SK-N-SH treated with all-trans-retinoic acid at 6 μM for 48 hours (cell line): ENCODE results near the gene H2BK1.

ENCODE experiments used
- ATAC-seq: fragments of 200-7000 bp; cut with Tn5 transposase; 3 replicates; pipeline ENCODE4 v1.9.1; 2020; ENCODE audit warnings: mild to moderate bottlenecking, moderate library complexity
- ARNTL ChIP-seq: fragments of 450-650 bp; formaldehyde crosslinking; IDR thresholded peaks from 2 replicates; pipeline ENCODE4 v1.5.0; 2020; ENCODE audit warnings: low read depth, mild to moderate bottlenecking, moderate library complexity, borderline replicate concordance
- BACH2 ChIP-seq: fragments of 250-450 bp; sonication (Bioruptor Pico); IDR thresholded peaks from 2 replicates; pipeline ENCODE4 v1.9.0; 2021; ENCODE audit warnings: mild to moderate bottlenecking, borderline replicate concordance
- CSDC2 ChIP-seq: fragments of 250-450 bp; sonication (Bioruptor Pico); IDR thresholded peaks from 2 replicates; pipeline ENCODE4 v1.5.0; 2020; ENCODE audit warnings: mild to moderate bottlenecking, moderate library complexity
- ESRRG ChIP-seq: fragments of 250-450 bp; sonication (Bioruptor Pico); IDR thresholded peaks from 2 replicates; pipeline ENCODE4 v1.6.1; 2021; ENCODE audit warnings: mild to moderate bottlenecking
- GLIS3 ChIP-seq: fragments of 250-450 bp; sonication (Bioruptor Pico); IDR thresholded peaks from 2 replicates; pipeline ENCODE4 v1.5.0; 2020; ENCODE audit warnings: mild to moderate bottlenecking, moderate library complexity
- ISL1 ChIP-seq: fragments of 250-450 bp; sonication (Bioruptor Pico); IDR thresholded peaks from 2 replicates; pipeline ENCODE4 v2.1.2; 2022; ENCODE audit warnings: mild to moderate bottlenecking, moderate library complexity
- OSR1 ChIP-seq: fragments of 250-450 bp; sonication (Bioruptor Pico); IDR thresholded peaks from 2 replicates; pipeline ENCODE4 v1.8.0; 2022; ENCODE audit warnings: moderate library complexity, mild to moderate bottlenecking, inconsistent platforms
- PATZ1 ChIP-seq: fragments of 250-450 bp; sonication (Bioruptor Pico); IDR thresholded peaks from 2 replicates; pipeline ENCODE4 v1.8.0; 2020; ENCODE audit warnings: mild to moderate bottlenecking, moderate library complexity, borderline replicate concordance
- PPARA ChIP-seq: fragments of 250-450 bp; sonication (Bioruptor Pico); IDR thresholded peaks from 2 replicates; pipeline ENCODE4 v1.5.0; 2020; ENCODE audit warnings: mild to moderate bottlenecking, borderline replicate concordance
- RARB ChIP-seq: fragments of 250-450 bp; sonication (Bioruptor Pico); IDR thresholded peaks from 2 replicates; pipeline ENCODE4 v1.8.0; 2021; ENCODE audit warnings: mild to moderate bottlenecking, moderate library complexity
- SNAI2 ChIP-seq: fragments of 250-450 bp; sonication (Bioruptor Pico); IDR thresholded peaks from 2 replicates; pipeline ENCODE4 v1.5.0; 2020; ENCODE audit warnings: mild to moderate bottlenecking, moderate library complexity
- TCF4 ChIP-seq: fragments of 250-450 bp; sonication (Bioruptor Pico); IDR thresholded peaks from 2 replicates; pipeline ENCODE4 v1.8.0; 2021; ENCODE audit warnings: mild to moderate bottlenecking, moderate library complexity, borderline replicate concordance
- TOX ChIP-seq: fragments of 250-450 bp; sonication (Bioruptor Pico); IDR thresholded peaks from 2 replicates; pipeline ENCODE4 v1.8.0; 2021; ENCODE audit warnings: mild to moderate bottlenecking, moderate library complexity, borderline replicate concordance
- ZC3H10 ChIP-seq: fragments of 250-450 bp; sonication (Bioruptor Pico); IDR thresholded peaks from 2 replicates; pipeline ENCODE4 v1.5.1; 2021; ENCODE audit warnings: mild to moderate bottlenecking, moderate library complexity
- ZFP3 ChIP-seq: fragments of 250-450 bp; sonication (Bioruptor Pico); IDR thresholded peaks from 2 replicates; pipeline ENCODE4 v1.5.0; 2020; ENCODE audit warnings: mild to moderate bottlenecking, moderate library complexity
- ZFP30 ChIP-seq: fragments of 450-650 bp; formaldehyde crosslinking; IDR thresholded peaks from 2 replicates; pipeline ENCODE4 v1.5.0; 2022; ENCODE audit warnings: mild to moderate bottlenecking, moderate library complexity
- ZNF565 ChIP-seq: fragments of 450-650 bp; formaldehyde crosslinking; conservative IDR thresholded peaks from 2 replicates; pipeline ENCODE4 v1.5.0; 2020; ENCODE audit warnings: low read depth, mild to moderate bottlenecking, moderate library complexity
- ZNF70 ChIP-seq: fragments of 450-650 bp; formaldehyde crosslinking; IDR thresholded peaks from 2 replicates; pipeline ENCODE4 v1.5.0; 2020; ENCODE audit warnings: mild to moderate bottlenecking, moderate library complexity
- ZNF8 ChIP-seq: fragments of 450-650 bp; formaldehyde crosslinking; IDR thresholded peaks from 2 replicates; pipeline ENCODE4 v1.5.0; 2020; ENCODE audit warnings: mild to moderate bottlenecking, moderate library complexity
- TF ChIP-seq, protein P1 (sequence below): fragments of 250-450 bp; sonication (Bioruptor Pico); IDR thresholded peaks from 2 replicates; pipeline ENCODE4 v1.8.0; 2021; ENCODE audit warnings: low read depth, mild to moderate bottlenecking, moderate library complexity, borderline replicate concordance
- TF ChIP-seq, protein P2 (sequence below): fragments of 250-450 bp; sonication (Bioruptor Pico); IDR thresholded peaks from 2 replicates; pipeline ENCODE4 v1.5.1; 2020; ENCODE audit warnings: low read depth, mild to moderate bottlenecking, moderate library complexity
- TF ChIP-seq, protein P3 (sequence below): fragments of 250-450 bp; sonication (Bioruptor Pico); IDR thresholded peaks from 2 replicates; pipeline ENCODE4 v1.5.0; 2020; ENCODE audit warnings: mild to moderate bottlenecking, moderate library complexity

Gene H2BK1

GRCh38 chr7:151245360-151246101, 35.2 kb upstream of the H2BK1 start:
- TF ChIP-seq ISL1 (CRISPR knock-in tag) (no peak), ESRRG (CRISPR knock-in tag) (0 out of 2 replicates have a peak, but pooled peaks have one; percentile 11)
- TF ChIP-seq, all 23 proteins: peak for 1
- ATAC-seq = peak; percentile 37

DNA sequence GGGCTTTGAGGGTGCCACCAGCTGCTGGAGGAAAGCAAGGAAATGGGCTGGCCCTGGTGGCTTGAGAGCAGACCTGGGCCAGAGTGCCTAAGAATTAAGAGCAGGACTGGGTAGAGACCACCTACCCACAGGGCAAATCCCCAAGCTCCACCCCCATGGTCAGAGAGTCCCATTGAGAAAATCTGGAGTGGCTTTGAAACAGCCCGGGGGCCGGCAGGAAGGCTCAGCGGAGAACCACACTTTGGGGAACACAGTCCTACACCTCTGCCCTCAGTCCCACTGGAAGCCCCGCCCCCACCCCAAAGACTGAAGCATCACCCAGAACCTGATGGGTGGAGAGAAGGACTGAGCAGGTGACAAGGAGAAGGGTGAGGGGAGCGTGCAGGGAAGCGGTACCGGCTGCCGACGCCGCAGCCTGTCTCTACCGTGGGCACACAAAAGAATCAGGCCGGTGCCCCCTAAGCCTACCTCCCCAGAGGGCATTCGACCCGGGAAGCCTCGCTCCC, 34.6 kb upstream of the H2BK1 start:
- TF ChIP-seq ISL1 (CRISPR knock-in tag) (no peak), ZNF70 (CRISPR knock-in tag) (peak; percentile 73), ZFP3 (CRISPR knock-in tag) (no peak), PPARA (CRISPR knock-in tag) (no peak), SNAI2 (no peak), ZNF565 (no peak), ESRRG (CRISPR knock-in tag) (no peak)
- TF ChIP-seq, protein P1, sequence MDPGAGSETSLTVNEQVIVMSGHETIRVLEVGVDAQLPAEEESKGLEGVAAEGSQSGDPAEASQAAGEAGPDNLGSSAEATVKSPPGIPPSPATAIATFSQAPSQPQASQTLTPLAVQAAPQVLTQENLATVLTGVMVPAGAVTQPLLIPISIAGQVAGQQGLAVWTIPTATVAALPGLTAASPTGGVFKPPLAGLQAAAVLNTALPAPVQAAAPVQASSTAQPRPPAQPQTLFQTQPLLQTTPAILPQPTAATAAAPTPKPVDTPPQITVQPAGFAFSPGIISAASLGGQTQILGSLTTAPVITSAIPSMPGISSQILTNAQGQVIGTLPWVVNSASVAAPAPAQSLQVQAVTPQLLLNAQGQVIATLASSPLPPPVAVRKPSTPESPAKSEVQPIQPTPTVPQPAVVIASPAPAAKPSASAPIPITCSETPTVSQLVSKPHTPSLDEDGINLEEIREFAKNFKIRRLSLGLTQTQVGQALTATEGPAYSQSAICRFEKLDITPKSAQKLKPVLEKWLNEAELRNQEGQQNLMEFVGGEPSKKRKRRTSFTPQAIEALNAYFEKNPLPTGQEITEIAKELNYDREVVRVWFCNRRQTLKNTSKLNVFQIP (CRISPR knock-in tag) = no peak
- ATAC-seq = no peak

DNA sequence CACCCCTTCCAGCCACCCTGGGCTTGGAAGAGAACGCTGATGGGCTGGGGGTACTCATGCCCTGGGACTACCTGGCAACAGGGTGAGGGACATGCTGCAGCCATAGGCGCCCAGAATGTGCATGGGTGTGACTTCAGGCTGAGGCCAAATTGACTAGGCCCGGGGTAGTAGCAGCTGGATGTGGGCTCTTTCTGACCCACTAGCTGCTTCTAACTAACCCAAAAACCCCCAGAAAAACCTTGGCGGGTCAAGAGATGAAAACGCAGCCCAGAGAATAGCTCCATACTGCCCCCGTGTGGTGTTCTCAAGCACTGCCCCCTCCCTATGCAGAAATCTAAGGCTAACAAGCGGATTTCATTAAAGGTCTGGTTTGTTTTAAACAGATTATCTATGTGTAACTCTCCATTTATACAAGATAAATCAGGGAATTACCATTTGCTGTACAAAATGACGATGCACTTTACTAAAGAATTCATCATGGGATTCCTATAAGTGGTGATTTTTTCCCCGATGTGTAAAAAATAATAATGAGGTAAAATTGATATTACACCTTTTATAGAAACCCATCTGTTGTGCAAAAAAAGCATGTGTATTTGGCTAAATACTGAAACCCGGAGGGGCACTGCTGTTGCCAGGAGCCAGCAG, 34.0 kb upstream of the H2BK1 start:
- ATAC-seq = peak; percentile 36
- TF ChIP-seq CSDC2 (CRISPR knock-in tag) (no peak), TCF4 (peak; percentile 84), PPARA (CRISPR knock-in tag) (peak; percentile 23; the same call in 1 of the 2 replicates), ZNF70 (CRISPR knock-in tag) (no peak), BACH2 (CRISPR knock-in tag) (peak; percentile 69; the same call in 1 of the 2 replicates), ARNTL (CRISPR knock-in tag) (0 out of 2 replicates have a peak, but pooled peaks have one; percentile 37)
- TF ChIP-seq, protein P1 (CRISPR knock-in tag) = no peak
- TF ChIP-seq, all 23 proteins: peak for 4

DNA sequence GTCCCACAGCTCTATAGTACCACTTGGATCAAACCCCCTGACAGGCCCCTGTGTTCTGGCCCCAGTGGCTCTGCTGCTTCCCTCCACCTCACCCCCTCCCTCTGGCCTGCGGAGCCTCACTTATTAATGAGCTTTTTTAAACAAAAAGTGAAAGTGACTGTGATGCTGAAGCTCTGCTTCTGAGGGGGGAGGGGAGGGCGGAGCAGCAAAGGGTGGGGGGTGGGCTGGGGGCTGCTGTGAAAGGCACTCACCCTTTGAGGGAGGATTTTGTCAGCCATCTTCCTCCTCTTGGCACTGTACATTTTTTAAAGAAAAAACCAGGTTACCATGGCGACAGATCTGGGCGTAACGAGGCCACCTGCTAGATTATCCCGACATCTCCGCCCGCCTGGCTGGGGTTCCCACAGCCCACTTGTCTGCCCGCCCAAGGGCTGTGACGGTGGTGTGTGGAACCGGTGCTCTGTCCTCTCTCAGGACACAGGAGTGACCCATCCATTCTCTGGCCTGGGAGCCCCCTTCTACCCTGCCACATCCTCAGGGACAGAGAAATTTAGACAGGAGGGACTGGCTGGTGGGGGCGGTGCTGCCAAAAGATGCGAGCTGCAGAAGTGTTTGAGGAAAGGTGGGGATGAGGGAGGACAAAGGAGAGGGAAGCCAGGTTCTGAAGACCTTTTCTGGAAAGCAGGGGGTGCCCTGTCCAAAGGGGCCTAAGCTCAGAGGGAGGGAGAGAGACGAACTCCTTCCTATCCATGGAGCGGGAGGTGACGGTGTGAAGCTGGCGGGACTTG, 33.3 kb upstream of the H2BK1 start:
- no peak for ATAC-seq
- TF ChIP-seq TCF4 (no peak), ZNF8 (CRISPR knock-in tag) (no peak), ZNF70 (CRISPR knock-in tag) (no peak), TOX (CRISPR knock-in tag) (no peak), PATZ1 (no peak), ZFP3 (CRISPR knock-in tag) (no peak), ZFP30 (CRISPR knock-in tag) (no peak), RARB (CRISPR knock-in tag) (no peak), BACH2 (CRISPR knock-in tag) (no peak), ZC3H10 (CRISPR knock-in tag) (no peak), OSR1 (no peak), ESRRG (CRISPR knock-in tag) (no peak), GLIS3 (CRISPR knock-in tag) (no peak), ZNF565 (no peak)
- TF ChIP-seq, protein P2, sequence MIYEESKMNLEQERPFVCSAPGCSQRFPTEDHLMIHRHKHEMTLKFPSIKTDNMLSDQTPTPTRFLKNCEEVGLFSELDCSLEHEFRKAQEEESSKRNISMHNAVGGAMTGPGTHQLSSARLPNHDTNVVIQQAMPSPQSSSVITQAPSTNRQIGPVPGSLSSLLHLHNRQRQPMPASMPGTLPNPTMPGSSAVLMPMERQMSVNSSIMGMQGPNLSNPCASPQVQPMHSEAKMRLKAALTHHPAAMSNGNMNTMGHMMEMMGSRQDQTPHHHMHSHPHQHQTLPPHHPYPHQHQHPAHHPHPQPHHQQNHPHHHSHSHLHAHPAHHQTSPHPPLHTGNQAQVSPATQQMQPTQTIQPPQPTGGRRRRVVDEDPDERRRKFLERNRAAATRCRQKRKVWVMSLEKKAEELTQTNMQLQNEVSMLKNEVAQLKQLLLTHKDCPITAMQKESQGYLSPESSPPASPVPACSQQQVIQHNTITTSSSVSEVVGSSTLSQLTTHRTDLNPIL (CRISPR knock-in tag) = no peak
- TF ChIP-seq, protein P1 (CRISPR knock-in tag) = no peak
- TF ChIP-seq, protein P3, sequence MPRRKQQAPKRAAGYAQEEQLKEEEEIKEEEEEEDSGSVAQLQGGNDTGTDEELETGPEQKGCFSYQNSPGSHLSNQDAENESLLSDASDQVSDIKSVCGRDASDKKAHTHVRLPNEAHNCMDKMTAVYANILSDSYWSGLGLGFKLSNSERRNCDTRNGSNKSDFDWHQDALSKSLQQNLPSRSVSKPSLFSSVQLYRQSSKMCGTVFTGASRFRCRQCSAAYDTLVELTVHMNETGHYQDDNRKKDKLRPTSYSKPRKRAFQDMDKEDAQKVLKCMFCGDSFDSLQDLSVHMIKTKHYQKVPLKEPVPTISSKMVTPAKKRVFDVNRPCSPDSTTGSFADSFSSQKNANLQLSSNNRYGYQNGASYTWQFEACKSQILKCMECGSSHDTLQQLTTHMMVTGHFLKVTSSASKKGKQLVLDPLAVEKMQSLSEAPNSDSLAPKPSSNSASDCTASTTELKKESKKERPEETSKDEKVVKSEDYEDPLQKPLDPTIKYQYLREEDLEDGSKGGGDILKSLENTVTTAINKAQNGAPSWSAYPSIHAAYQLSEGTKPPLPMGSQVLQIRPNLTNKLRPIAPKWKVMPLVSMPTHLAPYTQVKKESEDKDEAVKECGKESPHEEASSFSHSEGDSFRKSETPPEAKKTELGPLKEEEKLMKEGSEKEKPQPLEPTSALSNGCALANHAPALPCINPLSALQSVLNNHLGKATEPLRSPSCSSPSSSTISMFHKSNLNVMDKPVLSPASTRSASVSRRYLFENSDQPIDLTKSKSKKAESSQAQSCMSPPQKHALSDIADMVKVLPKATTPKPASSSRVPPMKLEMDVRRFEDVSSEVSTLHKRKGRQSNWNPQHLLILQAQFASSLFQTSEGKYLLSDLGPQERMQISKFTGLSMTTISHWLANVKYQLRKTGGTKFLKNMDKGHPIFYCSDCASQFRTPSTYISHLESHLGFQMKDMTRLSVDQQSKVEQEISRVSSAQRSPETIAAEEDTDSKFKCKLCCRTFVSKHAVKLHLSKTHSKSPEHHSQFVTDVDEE (CRISPR knock-in tag) = no peak
